ENCODE measurements around the gene LEFTY1.
"Not testable (repeated sequence)": the region's sequence is repeated elsewhere in the genome, so short reads cannot be mapped to it uniquely, and the experiment has no call there.

Gene LEFTY1

GRCh38 chr1:225842074-225842473, 46.9 kb downstream of the LEFTY1 start:
- Histone ChIP-seq H3K9me3 (ENCODE audit: control insufficient read depth, low read length) (no peaks in the 10 kb centered on the region), H3K27ac (ENCODE audit: insufficient read depth, low read depth, low read length, poor library complexity, severe bottlenecking) (no peak overlapping the region), H3K36me3 (ENCODE audit: control insufficient read depth, insufficient read depth, low read length) (peaks cover 3% of the 10 kb centered on the region), H3K27me3 (ENCODE audit: control insufficient read depth, insufficient read depth, low read length, poor library complexity, severe bottlenecking) (no peaks in the 10 kb centered on the region), H3K4me1 (ENCODE audit: control insufficient read depth, insufficient read depth, low read length) (peaks cover 9% of the 10 kb centered on the region), H3K4me3 (ENCODE audit: insufficient read depth, low read depth, low read length) (no peak overlapping the region)
- WGBS, 2 experiments = 90 to 91% methylated on average over 12 of the region's 12 CpGs

- WGBS, 2 experiments = 97 to 98% methylated on average over 3 to 4 of the region's 4 CpGs
- Histone ChIP-seq H3K27me3 (ENCODE audit: control insufficient read depth, insufficient read depth, low read length, poor library complexity, severe bottlenecking) (no peaks in the 10 kb centered on the region), H3K4me1 (ENCODE audit: control insufficient read depth, insufficient read depth, low read length) (peaks cover 5% of the 10 kb centered on the region), H3K9me3 (ENCODE audit: control insufficient read depth, low read length) (no peaks in the 10 kb centered on the region), H3K36me3 (ENCODE audit: control insufficient read depth, insufficient read depth, low read length) (no peaks in the 10 kb centered on the region), H3K27ac (ENCODE audit: insufficient read depth, low read depth, low read length, poor library complexity, severe bottlenecking) (no peak overlapping the region), H3K4me3 (ENCODE audit: insufficient read depth, low read depth, low read length) (no peak overlapping the region)
Observed at GRCh38 chr1:225840713-225841112, 48.2 kb downstream of the LEFTY1 start.

- H3K9me3 ChIP-seq (ENCODE audit: control insufficient read depth, low read length) = no peaks in the 10 kb centered on the region
- no peak overlapping the region for H3K4me3 ChIP-seq (ENCODE audit: insufficient read depth, low read depth, low read length)
- H3K4me1 ChIP-seq (ENCODE audit: control insufficient read depth, insufficient read depth, low read length) = no peaks in the 10 kb centered on the region
- 83 to 95% methylated on average over 1 of the region's 1 CpG for WGBS, 2 experiments
- H3K36me3 ChIP-seq (ENCODE audit: control insufficient read depth, insufficient read depth, low read length) = no peaks in the 10 kb centered on the region
- H3K27me3 ChIP-seq (ENCODE audit: control insufficient read depth, insufficient read depth, low read length, poor library complexity, severe bottlenecking) = no peaks in the 10 kb centered on the region
- H3K27ac ChIP-seq (ENCODE audit: insufficient read depth, low read depth, low read length, poor library complexity, severe bottlenecking) = no peak overlapping the region
Observed at GRCh38 chr1:225840223-225840610, 48.7 kb downstream of the LEFTY1 start.

GRCh38 chr1:225838793-225839192, 50.2 kb downstream of the LEFTY1 start:
- no peaks in the 10 kb centered on the region for H3K4me1 ChIP-seq (ENCODE audit: control insufficient read depth, insufficient read depth, low read length)
- 94% methylated on average over 14 of the region's 14 CpGs for WGBS, 2 experiments

GRCh38 chr1:225836296-225836695, 52.6 kb downstream of the LEFTY1 start:
- WGBS, 2 experiments = 95% methylated on average over 4 of the region's 4 CpGs
- not testable (repeated sequence) for H3K36me3 ChIP-seq (ENCODE audit: control insufficient read depth, insufficient read depth, low read length)

More at GRCh38 chr1:225838793-225839192, 50.2 kb downstream of the LEFTY1 start:
- Histone ChIP-seq H3K27me3 (ENCODE audit: control insufficient read depth, insufficient read depth, low read length, poor library complexity, severe bottlenecking) (no peaks in the 10 kb centered on the region), H3K9me3 (ENCODE audit: control insufficient read depth, low read length) (no peaks in the 10 kb centered on the region), H3K27ac (ENCODE audit: insufficient read depth, low read depth, low read length, poor library complexity, severe bottlenecking) (no peak overlapping the region), H3K4me3 (ENCODE audit: insufficient read depth, low read depth, low read length) (no peak overlapping the region), H3K36me3 (ENCODE audit: control insufficient read depth, insufficient read depth, low read length) (no peaks in the 10 kb centered on the region)

More at GRCh38 chr1:225836296-225836695, 52.6 kb downstream of the LEFTY1 start:
- not testable (repeated sequence) for H3K4me3 ChIP-seq (ENCODE audit: insufficient read depth, low read depth, low read length); H3K27me3 ChIP-seq (ENCODE audit: control insufficient read depth, insufficient read depth, low read length, poor library complexity, severe bottlenecking); H3K4me1 ChIP-seq (ENCODE audit: control insufficient read depth, insufficient read depth, low read length); H3K9me3 ChIP-seq (ENCODE audit: control insufficient read depth, low read length); H3K27ac ChIP-seq (ENCODE audit: insufficient read depth, low read depth, low read length, poor library complexity, severe bottlenecking)
